GM21526 (cell line): ENCODE results near the gene SLC25A52.
A peak's percentile ranks its signal among the peaks of the same experiment; 100 is the strongest.
"Not testable (repeated sequence)": the region's sequence is repeated elsewhere in the genome, so short reads cannot be mapped to it uniquely, and the experiment has no call there.

Experiments used
- ATAC-seq: cut with Tn5 transposase; IDR thresholded peaks from one replicate; pipeline ENCODE4 v1.9.1; 2021; ENCODE audit warnings: moderate library complexity; ENCODE audit not compliant: unreplicated experiment, low FRiP score

SLC25A52 gene

DNA sequence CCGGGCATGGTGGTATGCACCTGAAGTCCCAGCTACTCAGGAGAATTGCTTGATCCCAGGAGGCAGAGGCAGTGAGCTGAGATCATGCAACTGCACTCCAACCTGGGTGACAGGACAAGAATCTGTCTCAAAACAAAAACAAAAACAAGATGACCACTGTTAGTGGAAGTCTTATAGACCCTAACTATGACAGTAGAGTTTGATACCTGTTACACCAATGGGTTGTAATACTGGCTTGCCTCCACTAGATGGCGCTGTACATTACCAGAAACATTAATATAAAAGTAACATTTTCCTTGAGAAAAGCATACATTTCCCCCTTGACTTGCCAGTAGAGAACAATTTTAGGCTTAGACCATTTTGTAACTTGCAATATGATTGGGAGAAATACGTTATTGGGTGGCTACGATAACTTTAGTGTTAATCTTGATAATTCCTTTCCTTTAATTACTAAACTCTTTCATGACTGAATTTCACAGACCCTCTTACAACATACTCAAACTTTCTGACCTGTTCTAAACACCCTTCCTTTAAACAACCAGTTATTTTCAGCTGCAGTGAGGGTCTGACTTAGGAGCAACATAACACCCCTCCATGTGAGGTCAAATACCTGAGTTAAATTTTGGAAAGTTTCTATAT, 19.5 kb downstream of the SLC25A52 start:
- no peak for ATAC-seq

DNA sequence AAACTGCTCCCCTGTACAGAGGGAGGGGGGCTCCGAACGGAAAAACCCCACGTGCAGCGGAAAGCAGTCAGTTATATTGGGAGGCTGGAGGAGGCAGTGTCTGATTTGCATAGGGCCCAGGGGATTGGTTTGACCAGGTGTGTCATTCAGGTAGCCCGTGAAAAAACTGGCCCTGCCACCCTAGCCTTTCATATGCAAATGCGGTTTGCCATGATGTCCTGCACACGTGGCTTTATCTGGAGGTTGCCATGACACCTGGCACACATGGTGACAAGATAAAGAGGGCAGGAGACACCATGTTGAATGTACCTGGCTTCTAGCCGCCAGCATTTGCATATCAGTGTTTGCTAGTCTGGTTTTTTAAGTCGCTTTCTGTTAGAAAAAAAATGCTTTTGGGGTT, 20.5 kb downstream of the SLC25A52 start:
- ATAC-seq: no peak

DNA sequence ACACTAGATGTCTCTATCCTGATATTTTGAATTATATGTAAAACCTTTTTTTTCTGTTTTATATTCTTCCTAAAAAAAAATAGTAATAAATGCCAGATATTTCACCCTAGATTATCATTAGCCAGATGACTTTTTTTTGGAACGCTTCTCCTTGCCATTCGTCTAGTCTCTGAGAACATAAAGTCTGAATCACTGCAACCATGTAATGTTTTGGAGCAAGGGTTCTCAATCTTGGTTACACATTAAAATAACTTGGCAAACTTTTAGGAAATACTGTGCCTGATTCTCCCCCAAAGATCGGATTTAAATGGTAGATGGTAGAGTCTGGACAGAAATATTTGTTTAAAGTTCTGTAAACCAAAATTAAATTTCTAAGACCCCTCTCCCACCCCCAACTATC, 21.0 kb downstream of the SLC25A52 start:
- no peak for ATAC-seq

DNA sequence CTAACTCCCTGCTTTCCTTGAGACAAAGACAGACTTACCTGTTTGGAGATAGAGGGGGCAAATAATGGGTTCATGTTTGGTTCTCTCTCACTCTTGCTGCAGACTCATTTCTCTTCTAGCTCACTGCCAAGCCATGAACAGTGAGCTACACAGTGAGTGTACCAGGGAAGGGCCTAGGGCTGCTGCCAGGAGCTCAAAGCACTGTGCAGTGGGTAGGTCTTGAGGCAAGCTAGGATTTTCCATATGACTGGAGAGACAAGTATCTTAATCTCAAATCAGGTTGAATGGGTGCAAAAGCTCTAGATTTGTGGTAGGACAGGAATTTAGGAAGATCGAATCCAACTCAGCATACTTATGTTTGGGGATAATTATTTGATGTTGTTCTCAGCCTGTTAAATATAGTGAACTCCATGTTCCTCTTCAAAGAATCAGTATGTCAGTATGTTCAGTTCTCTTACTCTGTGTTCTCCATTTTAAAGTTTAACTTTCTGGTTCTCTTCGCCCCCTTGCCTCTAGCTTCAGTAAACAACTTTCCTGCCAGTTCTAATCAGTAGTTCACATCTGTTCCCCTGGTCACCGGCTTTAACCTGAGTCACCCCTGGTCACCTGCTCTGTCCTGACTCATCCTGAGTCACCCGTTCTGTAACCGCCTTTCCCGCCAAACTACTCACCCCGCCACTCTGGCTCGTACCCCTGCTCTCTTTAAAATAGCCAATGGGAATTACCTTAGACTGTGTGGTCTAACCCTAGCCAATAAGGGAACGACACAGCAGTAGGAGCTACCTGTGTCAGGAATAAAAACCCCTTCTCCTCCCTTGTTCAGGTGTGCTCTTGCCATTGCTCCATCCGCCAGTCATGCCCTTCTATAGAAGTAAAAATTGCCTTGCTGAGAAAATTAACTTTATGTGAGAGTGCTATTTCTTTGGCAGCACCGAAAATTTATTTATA, 21.9 kb downstream of the SLC25A52 start:
- no peak for ATAC-seq

DNA sequence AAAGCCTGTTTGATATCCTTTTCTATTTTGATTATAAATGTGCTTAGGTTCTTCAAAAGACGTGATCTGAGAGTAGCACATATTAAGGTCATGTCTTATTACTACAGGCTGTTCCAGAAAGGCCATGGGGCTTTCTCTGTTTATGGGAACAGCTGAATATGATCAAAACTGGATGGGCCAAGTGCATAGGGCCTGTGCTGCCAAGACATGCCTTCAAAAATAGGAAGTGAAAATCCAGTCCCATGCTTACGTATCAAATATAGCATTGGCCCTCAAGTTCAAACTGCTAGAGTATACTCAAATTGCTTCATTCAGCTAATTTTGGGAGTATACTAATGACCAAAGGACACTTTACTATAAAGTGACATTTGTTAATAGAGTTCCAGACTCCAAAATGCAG, 24.1 kb downstream of the SLC25A52 start:
- ATAC-seq: no peak

DNA sequence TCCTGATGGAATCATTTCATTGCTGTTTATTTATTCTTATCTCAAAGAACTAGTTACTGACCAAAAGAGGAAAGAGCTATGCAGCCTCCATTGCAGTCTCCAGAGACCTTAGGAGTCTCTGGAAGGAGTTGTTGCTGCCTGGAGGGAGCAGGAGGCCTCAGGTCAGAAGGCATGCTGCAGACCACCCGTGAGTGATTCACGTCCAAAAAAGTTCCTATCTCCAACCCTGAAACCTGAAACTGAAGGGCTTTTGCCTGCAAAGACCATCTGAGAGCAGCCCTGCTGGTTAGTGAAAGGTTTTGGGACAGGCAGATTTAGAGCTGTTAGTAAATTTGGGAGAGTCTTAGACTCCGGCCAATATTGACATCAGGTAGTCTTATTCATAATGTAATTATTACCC, 29.1 kb downstream of the SLC25A52 start:
- no peak for ATAC-seq

DNA sequence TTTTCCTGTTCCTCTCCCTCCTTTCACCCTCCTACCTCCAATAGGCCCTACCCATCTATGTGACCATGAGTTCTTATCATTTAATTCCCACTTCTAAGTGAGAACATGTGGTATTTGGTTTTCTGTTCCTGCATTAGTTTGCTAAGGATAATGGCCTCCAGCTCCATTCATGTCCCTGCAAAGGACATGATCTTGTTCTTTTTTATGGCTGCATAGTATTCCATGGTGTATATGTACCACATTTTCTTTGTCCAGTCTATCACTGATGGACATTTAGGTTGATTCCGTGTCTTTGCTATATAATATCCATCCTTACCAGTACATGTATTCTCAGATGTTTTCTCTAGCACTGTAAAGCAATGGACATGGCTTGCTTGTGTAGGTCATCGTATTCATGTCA, 31.5 kb downstream of the SLC25A52 start:
- not testable (repeated sequence) for ATAC-seq

DNA sequence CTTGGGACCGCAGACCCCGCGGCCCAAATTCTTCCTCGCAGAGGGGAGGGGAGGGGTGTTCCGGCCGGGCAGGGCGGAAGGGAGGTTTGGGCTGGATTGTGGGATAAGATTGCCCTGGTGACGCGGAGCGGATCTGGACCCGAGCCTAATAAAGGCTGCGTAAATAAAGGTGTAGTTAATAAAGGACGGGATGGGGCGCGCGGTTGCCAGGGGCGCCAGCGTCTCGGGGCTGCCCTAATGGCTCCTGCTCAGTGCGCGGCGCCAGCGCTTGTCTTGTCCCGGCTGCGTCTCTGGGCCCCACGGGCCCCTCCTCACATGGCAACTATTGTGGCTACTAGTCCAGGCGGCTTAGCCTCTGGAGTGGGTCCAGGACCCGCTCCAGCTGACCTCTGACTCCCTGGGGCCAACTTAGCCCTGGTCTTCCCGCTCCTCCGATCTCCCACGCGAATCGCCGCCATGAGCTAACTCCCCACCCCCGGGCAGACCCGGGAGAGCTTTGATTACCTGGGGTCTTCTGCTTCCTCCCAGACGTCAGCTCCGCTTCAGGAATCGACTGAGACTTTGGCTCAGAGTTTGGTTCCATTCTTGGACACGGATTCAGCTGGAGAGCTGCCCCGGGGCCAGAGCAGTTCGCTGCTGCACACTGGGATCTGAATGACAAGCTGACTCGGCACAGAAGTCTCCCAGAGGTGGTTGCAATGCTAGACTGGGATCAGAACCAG, 36.5 kb downstream of the SLC25A52 start:
- ATAC-seq: no peak

DNA sequence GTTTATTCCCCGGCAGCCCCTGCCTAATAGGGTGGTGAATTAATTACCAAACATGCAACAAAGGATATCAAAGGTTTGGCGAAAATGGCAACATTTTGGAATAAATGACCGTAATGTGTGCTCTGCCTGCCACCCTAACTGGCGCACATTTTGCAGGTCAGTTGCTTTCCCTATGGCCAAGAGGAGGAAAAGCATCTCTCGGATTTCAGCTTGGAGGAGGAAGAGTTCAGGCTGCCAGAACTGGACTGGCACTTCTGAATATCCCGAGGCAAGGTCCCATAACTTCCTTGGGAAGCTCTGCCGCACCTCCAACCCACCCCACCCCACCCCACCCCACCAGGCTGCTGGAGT, 37.1 kb downstream of the SLC25A52 start:
- no peak for ATAC-seq

DNA sequence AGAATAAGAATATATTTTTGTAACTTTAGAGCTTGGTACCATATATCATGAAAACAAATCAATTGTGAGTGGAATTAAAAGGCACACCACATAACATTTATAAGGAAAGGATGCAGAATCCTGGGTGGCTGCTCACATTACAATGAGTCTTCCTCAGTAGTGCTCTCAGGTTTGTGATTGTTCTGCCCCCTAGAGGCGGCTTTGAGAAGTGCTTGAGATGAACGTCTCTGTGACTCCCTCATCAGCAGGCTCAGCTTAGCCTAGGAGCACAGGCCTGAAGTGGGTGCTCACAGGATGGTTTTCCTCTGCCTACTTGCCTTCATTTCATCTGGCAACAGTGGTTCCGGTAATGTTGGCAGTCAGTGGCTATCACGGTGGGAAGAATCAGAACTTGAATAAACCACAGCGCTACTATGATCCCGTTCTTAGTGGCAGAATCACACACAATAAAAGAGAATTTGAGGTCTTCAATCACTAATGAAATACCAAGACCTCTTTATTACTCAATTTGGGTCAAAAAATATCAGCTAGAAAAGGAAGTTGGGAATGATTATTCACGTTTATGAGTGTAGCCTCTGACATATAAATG, 38.2 kb downstream of the SLC25A52 start:
- ATAC-seq: peak; percentile 98

DNA sequence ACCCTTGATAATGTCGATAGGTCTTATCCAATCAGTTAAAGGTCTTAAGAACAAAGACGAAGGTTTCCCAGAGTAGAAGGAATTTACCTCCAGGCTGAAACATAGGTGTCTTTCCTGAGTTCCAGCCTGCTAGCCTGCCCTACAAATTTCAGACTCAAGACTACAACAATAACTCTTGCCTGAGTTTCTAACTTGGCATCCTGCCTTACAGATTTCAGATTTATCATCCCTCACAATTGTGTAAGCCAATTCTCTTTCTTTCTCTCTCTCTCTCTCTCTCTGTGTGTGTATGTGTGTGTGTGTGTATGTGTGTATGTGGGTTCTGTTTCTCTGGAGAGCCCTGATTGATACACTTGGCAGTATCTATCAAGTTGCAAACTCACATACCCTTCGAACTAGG, 39.1 kb downstream of the SLC25A52 start:
- ATAC-seq: no peak

DNA sequence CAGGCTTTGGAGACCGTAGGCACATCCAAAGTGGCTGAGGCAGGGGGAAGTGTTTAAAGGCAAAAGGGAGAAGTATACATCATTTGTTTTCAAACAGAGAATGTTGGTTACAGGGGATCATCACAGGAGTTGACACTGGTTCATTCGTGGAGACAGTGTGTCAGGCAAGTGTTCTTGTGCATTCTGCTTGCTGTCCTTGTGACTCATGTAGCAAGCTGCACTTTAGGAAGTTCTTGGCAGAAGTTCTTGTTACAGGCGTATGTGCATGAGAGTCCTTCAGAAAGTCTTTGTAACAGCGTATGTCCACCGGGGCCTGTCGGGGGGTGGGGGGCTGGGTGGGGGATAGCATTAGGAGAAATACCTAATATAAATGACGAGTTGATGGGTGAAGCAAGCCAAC, 39.8 kb downstream of the SLC25A52 start:
- no peak for ATAC-seq

DNA sequence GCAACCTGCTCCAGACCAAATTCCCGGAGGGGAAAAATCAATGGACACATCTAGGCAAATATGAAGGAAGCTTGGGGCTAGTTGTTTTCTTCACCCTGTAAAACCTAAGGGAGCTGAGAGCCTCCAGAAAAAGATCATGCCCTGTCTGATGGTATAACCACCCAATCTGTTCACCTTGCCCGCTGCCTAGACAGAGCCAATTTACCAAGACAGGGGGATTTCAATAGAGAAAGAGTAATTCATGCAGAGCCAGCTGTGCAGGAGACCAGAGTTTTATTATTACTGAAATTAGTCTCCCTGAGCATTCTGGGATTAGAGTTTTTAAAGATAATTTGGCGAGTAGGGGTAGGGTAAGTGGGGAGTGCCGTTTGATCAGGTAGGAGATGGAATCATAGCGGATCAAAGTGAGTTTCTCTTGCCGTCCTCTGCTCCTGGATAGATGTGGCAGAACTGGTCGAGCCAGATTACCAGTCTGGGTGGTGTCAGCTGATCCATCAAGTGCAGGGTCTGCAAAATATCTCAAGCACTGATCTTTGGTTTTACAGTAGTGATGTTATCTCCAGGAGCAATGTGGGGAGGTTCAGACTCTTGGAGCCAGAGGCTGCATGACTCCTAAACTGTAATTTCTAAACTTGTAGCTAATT, 41.2 kb downstream of the SLC25A52 start:
- no peak for ATAC-seq

DNA sequence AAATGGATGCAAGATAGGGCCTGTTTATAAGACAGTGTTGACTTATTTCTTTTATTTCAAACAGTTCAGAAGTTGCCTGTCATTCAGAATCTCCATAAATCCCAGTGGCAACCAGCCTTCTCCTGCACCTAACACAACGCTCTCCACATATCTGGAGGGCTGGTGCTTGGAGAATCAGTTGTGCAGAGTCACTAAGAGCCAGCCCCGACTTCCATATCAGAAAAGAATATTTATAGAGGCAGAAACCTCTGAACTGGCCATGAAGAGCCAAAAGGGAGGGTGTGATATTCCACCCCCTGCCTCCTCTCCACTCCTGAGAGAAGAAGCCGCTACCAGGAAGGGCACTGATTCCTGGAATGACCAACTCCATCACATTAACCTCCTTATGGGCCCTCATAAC, 42.3 kb downstream of the SLC25A52 start:
- no peak for ATAC-seq

DNA sequence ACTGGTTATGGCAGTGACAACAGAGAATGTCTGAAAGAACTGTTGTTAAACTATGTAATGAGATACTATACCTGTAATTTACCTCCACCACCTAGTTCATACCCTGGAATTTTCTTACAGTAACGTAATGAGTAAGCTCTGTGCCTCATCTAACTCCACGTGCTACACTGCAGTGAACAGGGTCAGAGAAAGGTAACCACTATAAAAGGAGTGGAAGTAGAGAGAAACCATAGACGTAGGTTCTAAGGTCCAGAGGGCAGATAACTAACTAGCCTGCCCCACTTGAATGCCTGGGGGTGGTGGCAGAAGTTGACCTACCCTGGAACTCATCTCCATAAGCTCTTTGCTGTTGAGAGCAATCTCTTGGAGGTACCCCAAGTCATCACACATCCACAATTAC, 44.3 kb downstream of the SLC25A52 start:
- ATAC-seq: no peak

DNA sequence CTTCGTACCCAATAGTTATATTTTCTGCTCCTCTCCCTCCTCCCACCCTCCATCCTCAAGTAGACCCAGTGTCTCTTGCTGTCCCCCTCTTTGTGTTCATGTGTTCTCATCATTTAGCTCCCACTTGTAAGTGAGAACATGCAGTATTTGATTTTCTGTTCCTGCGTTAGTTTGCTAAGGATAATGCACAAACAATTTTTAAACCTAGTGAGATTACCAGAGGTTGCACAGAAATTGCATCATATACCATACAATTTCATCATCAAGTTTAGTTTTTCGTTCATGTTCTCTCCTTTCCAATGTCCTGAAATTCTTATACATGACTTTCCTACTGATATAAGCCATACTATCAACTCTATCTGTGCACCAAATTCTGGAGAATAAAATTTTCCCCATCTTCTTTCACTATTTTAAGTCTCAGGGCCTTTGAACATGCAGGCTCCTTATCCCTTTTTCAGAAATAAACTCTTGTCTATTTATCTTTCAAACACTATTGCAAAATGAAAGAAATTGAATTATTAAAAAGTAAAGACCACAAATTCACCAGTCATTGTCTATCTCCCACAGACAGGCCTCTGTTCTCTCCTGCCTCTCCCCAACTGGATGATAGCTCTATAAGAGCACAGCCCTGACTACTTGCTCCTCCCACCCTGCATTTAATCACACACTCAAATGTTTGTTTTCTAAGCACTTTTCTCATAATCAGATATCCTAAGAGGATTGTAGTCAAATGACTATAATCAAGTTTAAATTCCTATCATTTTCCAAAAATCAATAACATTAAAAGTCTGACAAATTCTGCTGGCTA, 49.1 kb downstream of the SLC25A52 start:
- ATAC-seq: no peak

DNA sequence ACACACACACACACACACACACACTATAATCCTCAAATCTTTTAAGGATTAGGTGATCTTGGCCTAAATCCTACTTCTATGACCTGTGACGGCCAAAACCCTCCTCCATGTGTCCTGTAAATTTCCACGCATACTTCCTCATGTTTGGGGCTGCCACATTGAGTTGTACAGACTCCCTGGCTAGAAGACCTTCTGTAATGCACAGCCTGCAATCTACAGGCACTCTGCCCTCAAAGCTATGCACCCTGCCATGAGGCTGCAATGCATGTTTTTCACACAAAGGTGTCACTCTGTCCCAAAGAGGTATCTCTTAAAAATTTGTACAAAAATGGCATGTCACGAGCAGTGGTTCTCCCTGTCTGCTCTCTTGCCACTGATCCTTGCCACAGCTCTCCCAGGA, 49.9 kb downstream of the SLC25A52 start:
- no peak for ATAC-seq
